ENCODE data around the gene WIF1.

Gene WIF1

GRCh38 chr12:65121956-65122469, 908 bp upstream of the WIF1 start:
- no peak for DNase-seq

GRCh38 chr12:65119063-65119462, 2.0 kb downstream of the WIF1 start:
- no peak for DNase-seq

DNA sequence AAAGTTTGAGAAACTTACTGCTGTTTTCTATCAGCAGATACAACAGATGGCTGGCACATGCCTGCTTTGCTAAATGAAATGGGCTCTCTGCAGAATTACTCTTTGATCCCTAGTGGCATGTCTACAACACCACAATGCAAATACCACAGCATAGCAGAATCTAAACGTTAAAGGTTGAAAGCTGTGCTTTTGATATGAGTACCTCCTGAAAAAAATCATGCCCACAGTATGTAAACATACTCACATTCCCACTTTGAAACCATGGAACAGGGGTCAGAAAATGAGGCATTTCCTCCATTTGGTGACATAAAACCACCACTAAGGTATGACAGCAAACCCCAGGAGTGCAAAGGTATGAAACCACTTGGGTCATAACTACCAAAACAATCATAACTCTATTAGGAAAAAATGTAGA, 7.5 kb downstream of the WIF1 start:
- no peak for DNase-seq

- no peak for DNase-seq
Observed at GRCh38 chr12:65106948-65107347, 14.2 kb downstream of the WIF1 start.

DNA sequence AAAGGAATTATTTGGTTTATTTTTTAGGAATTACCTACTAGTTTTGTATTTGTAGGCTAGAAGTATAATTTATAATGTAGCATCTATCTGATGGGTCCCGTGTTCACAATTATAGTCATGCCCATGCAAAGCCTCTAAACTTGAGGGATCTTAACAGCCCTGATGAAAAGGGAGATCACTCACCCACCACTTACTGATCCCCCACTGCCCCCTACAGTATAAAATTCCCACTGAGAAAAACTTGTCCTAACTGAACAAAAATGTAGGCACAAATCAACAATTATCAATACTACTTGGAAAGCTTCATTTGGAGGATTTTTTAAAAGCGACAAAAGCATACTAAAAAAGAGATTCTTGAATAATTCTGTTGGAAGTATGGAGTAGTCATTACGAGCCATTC, 21.0 kb downstream of the WIF1 start:
- DNase-seq, result no peak

DNA sequence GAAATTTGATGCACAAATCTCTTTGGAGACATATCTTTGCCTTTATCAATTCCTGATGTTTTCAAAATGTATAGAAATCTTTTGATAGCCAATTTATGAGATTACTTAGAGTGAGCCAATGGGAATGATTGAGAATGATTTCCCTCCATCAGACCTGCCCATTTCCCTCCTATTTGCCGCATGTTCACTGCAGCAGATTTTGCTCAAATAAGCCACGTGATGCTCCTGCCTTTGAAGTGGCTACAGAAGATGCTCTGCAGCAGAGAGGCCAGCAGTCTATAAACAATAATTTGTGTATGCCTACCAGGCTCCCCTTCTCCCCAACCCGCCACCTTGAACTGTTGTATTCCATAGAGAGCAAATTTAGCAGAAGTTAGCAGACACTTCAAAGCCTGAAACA, 21.9 kb downstream of the WIF1 start:
- DNase-seq, result no peak

GRCh38 chr12:65098364-65098763, 22.7 kb downstream of the WIF1 start:
- DNase-seq, result no peak

- DNase-seq, result no peak
Observed at GRCh38 chr12:65094722-65095121, 26.4 kb downstream of the WIF1 start.

GRCh38 chr12:65093606-65094005, 27.5 kb downstream of the WIF1 start:
- DNase-seq, result no peak

DNA sequence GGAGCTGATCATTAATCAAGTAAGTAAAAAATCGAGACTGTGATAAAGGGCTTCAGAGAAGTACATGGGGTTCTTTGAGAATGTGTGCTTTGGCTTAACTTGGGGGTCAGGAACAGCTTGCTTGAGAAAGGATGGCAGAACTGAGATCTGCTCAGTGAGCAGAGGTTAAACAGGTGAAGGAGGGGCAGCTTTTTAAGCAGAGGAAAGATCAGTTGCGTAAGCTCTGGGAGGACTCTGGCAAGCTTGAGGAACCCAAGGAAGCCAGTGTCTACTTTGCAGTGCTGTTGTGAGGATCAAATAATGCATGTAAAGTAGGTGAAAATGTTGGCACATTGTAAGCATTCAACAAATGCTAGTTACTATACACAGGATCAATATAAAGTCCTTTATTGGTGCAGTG, 30.6 kb downstream of the WIF1 start:
- no peak for DNase-seq

GRCh38 chr12:65086236-65086635, 34.9 kb downstream of the WIF1 start:
- DNase-seq, result no peak

DNA sequence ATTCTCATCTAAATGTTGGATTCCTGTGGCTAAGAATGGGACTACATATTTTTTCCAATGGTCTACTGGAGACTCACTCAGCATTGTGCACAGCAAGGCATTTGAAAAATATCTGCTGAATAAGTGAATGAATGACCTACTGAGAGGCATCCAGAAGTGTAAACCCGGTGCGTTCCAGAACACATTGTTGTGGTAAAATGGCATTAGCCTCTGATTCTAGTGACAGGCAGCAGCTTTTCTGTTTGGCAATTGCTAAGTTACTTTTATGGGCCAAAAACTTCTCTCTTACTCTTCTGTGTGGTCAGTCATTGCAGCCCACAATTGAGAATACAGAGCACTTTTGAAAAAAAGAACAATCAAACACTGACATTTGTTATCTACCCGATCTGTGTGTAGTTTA, 36.5 kb downstream of the WIF1 start:
- DNase-seq, result no peak

DNA sequence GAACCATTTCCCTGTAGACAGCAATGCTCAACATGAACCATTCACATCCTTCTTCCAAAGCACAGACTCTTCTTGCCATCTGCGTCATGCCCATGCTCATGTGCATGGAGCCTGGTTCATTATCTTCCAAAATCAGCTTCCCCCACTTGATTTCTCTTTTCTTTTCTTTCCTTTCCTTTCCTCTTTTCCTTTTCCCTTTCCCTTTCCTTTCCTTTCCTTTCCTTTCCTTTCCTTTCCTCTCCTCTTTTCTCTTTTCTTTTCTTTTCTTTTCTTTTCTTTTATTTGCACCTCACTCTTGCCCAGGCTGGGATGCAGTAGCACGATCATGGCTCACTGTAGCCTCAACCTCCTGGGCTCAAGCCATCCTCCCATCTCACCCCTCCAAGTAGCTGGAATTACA, 37.5 kb downstream of the WIF1 start:
- DNase-seq, result no peak

GRCh38 chr12:65082406-65082805, 38.7 kb downstream of the WIF1 start:
- DNase-seq, result no peak

DNA sequence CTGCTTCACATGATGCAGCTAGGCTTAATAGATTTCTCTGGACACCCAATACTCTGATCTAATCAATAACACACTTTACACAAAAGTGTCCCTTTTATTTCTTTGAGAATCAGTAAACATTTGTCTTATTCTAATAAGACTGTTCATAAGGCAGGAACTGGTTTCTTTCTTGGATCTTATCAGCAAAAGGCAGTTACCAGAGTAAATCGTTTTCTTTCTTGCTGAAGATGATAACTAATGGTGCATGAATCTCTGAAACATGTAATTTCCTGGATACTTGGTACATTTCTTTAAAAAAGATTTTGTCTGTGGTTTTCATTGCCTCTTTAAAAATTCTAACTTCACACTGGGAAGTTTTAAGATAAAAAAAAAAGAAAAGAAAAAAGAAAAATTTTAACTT, 39.6 kb downstream of the WIF1 start:
- no peak for DNase-seq

- DNase-seq, result no peak
Observed at GRCh38 chr12:65074932-65075331, 46.2 kb downstream of the WIF1 start.

GRCh38 chr12:65069336-65069735, 51.8 kb downstream of the WIF1 start:
- no peak for DNase-seq

DNA sequence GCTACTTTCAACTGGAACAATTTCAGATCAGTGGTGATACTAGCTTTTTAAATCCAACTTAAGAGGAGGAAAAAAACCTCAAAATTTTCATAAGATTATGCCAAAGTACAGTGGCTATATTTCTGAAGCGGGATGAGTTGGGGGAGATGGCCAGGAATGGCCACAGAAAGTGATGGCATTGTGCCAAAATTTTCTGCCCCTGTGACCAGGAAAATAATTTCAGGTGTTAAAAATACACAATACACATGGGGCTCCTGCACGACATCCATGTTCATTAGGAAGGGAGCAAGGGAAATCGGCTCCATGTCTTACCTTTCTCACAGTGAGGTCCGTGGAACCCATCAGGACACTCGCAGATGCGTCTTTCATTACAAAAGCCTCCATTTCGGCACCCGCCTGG, 53.7 kb downstream of the WIF1 start:
- no peak for DNase-seq

DNA sequence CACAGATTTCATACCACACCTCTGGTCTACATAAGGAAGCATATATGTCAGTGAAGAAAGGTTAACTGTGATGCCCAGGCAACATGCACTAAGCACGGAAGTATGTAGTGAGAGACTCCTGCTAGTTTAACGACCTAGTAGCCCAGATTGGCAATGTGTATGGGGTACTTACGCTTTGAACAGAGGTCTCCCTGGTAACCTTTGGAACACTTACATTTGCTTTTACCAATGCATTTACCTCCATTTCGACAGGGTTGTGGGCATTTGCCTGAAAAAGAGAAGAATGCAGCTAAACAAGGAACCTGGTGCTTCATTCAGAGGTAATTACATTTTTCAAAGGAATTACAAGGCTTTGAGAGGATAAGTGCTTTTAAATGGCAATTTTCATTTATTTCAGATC, 65.2 kb downstream of the WIF1 start:
- no peak for DNase-seq

DNA sequence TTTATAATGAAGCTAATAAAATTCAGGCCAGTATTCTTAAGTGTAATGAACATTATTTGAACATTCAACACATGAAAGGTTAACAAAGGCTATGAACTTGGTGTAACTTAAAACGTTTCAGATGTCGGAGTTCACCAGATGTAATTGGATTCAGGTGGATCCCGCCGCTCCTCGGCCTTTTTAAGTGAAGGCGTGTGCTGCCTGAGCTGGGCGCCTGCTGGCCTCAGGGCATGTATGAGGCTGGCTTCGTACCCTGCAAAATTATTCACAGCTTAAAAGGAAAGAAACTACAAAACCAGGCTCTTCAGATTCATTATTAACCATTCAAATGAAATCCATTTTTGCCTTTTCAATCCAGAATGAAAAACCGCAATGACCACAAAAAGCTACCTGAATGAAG, 69.9 kb downstream of the WIF1 start:
- DNase-seq, result no peak

- no peak for DNase-seq
Observed at GRCh38 chr12:65045269-65045668, 75.8 kb downstream of the WIF1 start.

GRCh38 chr12:65039301-65039700, 81.8 kb downstream of the WIF1 start:
- DNase-seq, result no peak

- DNase-seq, result no peak
Observed at GRCh38 chr12:65025136-65025535, 96.0 kb downstream of the WIF1 start.

GRCh38 chr12:65023485-65023884, 97.6 kb downstream of the WIF1 start:
- no peak for DNase-seq

- DNase-seq, result no peak
Observed at GRCh38 chr12:65022960-65023359, 98.1 kb downstream of the WIF1 start.

GRCh38 chr12:65022421-65022820, 98.7 kb downstream of the WIF1 start:
- no peak for DNase-seq
